Lower leg skin (tissue), 4 donors: ENCODE results near the gene INPP4B. TPM values are rescaled to one million over a fixed set of nuclear protein-coding genes. Genes with fewer than 3 reads are reported as not detected.

ENCODE experiments used
- DNase-seq, 2 donors: peaks; one replicate each; pipeline ENCODE4 v3.0.0-alpha.2; 2019; ENCODE audit warnings: low spot score in 2 of 2
- H3K4me3 ChIP-seq: fragments of 200-600 bp; sonication (generic); 2 replicates; pipeline ENCODE4 v1.5.1; 2017; ENCODE audit warnings: mild to moderate bottlenecking, low read depth; ENCODE audit not compliant: poor library complexity, severe bottlenecking
- POLR2A ChIP-seq, 2 donors: fragments of 450-650 bp; IDR thresholded peaks; one replicate each; pipeline ENCODE4 v1.6.1; 2016 to 2017; ENCODE audit warnings: antibody characterized with exemption in 2 of 2, mild to moderate bottlenecking in 1 of 2, moderate library complexity in 1 of 2
- WGBS, 2 donors: methylation state at CpG; one replicate each; pipeline ENCODE4 v1.1.5; 2018; 5-methylcytosine and 5-hydroxymethylcytosine counted together
- intact Hi-C: fragments of 100-400 bp; cut with DNase I; formaldehyde crosslinking; loops from one replicate; pipeline ENCODE4 v1.15.0; 2023; ENCODE audit warnings: low total_unique reads
- total RNA-seq, 4 donors: library from RNA; depleted of rRNA; stranded (reverse); fragments of >200 nt; gene quantifications; one replicate each; pipeline ENCODE4 v1.1.0, GENCODE V29; 2016
- TF ChIP-seq, protein P1 (sequence below), 3 donors: fragments of 450-650 bp; IDR thresholded peaks; one replicate each; pipeline ENCODE4 v1.5.1; 2016; ENCODE audit warnings: antibody characterized with exemption in 3 of 3, mild to moderate bottlenecking in 3 of 3, moderate library complexity in 2 of 3

INPP4B gene
- total RNA-seq, 4 donors from 2014 or later: 7.6 to 18.5 (median 17.6) TPM

DNA sequence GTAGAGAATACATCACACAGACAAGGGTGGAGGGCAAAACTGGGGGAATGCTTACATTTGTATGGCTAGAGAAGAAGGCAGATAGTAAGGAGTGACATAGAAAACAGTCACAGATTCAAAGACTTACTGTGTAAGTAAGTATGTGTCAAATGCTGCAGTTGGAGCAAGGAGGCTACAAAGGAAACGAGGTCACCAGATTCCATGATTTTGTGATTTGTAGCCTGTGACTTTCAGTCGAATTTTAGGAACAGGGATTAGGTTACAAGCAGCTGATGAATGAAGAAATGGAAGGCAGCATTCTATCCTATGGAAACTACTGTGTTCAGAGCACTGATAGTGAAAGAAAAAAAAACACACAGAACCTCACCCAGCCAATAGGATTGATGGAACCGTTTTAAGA, 801.8 kb downstream of the INPP4B start:
- no peak for DNase-seq
- 44 to 56% methylated on average over 3 of the region's 3 CpGs for WGBS, 2 donors
- intact Hi-C loops: no loop called here
- no peak for TF ChIP-seq POLR2A (IDR thresholded peaks at IDR 0.05)
- TF ChIP-seq, protein P1, sequence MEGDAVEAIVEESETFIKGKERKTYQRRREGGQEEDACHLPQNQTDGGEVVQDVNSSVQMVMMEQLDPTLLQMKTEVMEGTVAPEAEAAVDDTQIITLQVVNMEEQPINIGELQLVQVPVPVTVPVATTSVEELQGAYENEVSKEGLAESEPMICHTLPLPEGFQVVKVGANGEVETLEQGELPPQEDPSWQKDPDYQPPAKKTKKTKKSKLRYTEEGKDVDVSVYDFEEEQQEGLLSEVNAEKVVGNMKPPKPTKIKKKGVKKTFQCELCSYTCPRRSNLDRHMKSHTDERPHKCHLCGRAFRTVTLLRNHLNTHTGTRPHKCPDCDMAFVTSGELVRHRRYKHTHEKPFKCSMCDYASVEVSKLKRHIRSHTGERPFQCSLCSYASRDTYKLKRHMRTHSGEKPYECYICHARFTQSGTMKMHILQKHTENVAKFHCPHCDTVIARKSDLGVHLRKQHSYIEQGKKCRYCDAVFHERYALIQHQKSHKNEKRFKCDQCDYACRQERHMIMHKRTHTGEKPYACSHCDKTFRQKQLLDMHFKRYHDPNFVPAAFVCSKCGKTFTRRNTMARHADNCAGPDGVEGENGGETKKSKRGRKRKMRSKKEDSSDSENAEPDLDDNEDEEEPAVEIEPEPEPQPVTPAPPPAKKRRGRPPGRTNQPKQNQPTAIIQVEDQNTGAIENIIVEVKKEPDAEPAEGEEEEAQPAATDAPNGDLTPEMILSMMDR (IDR thresholded peaks at IDR 0.05): no peak
- no peak overlapping the region for H3K4me3 ChIP-seq

DNA sequence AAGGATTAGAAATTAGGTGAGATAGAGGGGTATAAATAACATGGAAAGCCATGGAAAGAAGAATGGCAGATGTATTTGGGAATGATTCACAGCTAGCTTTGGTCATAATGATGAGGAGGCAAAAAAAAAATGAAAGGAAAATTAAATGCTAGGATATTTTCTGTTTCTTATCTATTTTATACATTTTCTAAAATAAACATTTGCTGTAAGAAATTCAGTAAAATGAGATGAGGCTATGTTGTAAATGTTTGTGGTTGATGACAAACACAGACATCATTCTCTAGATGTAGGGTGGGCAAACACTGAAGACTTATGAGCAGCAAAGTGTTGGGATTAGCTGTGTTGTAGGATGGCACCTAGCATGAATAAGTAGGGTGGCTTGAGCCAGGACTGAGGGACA, 802.6 kb downstream of the INPP4B start:
- TF ChIP-seq POLR2A (IDR thresholded peaks at IDR 0.05): no peak
- TF ChIP-seq, protein P1 (IDR thresholded peaks at IDR 0.05): no peak
- H3K4me3 ChIP-seq: no peak overlapping the region
- no peak for DNase-seq
- intact Hi-C loops: no loop called here

DNA sequence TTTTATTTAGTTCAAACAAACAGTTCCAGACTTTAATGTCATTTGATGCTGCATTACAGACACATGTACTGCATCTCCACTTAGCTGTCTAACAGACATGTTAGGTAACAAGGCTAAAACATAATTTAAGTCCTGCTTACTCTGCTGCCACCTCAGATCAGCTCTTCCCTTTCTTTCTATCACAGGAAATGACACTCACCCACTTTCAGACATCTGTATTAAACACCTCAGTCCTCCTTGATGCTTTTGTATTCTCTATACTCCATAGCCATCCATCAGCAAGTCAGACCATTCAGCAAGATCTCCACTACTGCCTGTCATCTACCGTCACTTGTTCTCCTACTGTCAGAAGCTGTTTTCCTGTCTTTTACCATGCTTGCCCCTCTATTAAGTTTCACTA, 804.3 kb downstream of the INPP4B start:
- 100% methylated on average over 1 of the region's 1 CpG for WGBS, 2 donors
- DNase-seq: no peak
- intact Hi-C loops: no loop called here
- no peak overlapping the region for H3K4me3 ChIP-seq
- TF ChIP-seq POLR2A (IDR thresholded peaks at IDR 0.05): no peak
- TF ChIP-seq, protein P1 (IDR thresholded peaks at IDR 0.05): no peak

DNA sequence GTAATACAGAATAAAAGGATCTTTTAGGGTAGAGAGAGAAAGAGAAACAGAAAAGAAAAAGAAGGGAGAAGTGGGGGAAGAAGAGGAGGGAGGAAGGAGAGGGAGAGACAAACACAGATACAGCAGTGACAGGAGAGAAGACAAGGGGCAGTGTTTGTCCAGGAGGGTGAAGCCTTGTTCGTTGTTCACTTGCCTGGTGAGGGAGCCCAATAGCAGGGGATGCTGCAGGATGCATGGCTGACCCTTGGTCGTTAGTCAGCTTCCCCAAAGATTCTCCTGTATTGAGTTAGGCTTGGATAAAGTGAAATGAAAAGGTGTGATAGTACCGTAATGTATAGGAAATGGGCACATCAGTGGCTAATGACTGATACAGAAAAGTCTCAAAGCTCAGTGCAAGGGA, 806.1 kb downstream of the INPP4B start:
- H3K4me3 ChIP-seq: no peak overlapping the region
- WGBS, 2 donors: 81 to 84% methylated on average over 3 of the region's 3 CpGs
- no peak for DNase-seq
- TF ChIP-seq POLR2A (IDR thresholded peaks at IDR 0.05): no peak
- TF ChIP-seq, protein P1 (IDR thresholded peaks at IDR 0.05): no peak
- intact Hi-C loops: no loop called here

DNA sequence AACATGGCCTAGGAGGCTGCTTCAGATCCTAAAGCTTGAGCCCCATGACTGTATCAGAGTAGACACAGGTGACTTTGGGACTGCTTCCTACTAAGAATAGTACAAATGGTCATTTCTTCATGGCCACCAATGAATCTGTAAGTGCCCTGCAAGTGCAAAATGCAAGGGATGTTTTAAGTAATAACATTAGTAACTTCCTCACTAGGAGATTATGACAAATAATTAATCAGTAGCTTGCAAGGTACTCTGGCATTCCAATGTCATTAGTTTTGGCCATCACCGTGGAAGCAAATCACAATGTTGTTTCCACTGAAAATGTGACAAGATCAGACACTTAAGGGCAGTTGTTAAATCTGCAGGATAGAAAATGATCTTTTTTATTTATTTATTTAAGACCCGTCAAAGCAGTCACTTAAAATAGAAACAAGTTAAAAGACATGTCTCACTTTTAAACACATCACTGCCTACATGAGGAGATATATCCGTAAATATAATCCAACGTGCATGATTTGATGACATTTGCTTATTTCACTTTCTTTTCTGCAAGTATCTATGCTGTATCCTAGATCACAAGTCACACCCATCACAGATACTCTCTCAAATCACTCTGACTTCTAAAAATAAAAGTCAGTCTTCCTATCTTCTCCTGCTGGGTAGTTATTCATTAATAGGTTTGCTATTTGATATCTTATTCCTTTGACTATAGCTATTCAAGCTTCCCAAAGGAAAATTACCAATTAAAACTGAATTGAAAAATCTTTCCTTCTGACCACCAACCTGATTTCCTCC, 809.1 kb downstream of the INPP4B start:
- intact Hi-C loops: no loop called here
- TF ChIP-seq, protein P1 (IDR thresholded peaks at IDR 0.05): no peak
- no peak for TF ChIP-seq POLR2A (IDR thresholded peaks at IDR 0.05)
- no peak overlapping the region for H3K4me3 ChIP-seq
- no peak for DNase-seq
- WGBS, 2 donors: 62 to 63% methylated on average over 4 of the region's 4 CpGs

DNA sequence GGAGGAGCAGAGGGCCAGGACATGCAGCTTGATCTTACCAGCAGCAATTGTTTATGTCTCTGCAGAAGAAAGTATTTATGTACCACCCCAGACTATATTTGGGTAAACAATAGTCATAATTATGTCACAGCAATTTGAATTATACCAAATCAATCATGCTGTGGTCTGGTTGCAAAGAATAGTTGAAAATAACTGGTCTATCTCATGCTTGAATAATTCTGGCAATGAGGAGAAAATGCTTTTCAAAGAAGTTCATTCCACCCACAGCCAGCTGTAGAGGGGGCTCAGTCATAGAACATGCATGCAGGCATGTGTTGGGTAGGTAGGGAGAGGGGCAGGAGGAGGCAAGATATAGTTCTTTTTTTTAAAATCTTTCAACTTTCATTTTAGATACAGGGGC, 810.5 kb downstream of the INPP4B start:
- no peak overlapping the region for H3K4me3 ChIP-seq
- DNase-seq: no peak
- no peak for TF ChIP-seq POLR2A (IDR thresholded peaks at IDR 0.05)
- TF ChIP-seq, protein P1 (IDR thresholded peaks at IDR 0.05): no peak
- intact Hi-C loops: no loop called here
